Stimulated activated CD8-positive, alpha-beta memory T cell treated with anti-CD3 and anti-CD28 coated beads, Interleukin-7, amount 100 ng/mL, for 1 hour (primary cell): ENCODE data around the gene GREM2.

Experiments
- DNase-seq, 2 donors: peaks; one replicate each; pipeline ENCODE4 v3.0.0-alpha.2; 2020; ENCODE audit warnings: low read depth in 2 of 2

GREM2 gene

DNA sequence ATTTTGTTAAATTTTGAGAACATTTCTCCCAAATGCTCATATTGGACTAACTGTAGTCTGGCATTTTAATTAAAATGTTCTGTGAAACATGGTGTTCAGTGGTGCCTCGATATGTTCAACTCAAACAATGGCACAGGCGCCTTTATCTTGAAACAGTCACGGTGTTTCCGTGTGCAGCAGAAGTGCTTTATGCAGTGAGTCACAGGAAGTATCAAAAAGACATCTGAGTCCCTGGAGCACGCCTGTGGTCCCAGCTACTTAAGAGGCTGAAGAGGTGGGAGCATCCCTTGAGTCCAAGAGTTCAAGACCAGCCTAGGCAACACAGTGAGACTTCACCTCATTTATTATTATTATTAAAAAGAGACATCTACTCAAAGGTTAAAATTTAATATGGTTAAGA, 52.2 kb downstream of the GREM2 start:
- no peak for DNase-seq

- no peak for DNase-seq
Observed at GRCh38 chr1:240555524-240555923, 56.4 kb downstream of the GREM2 start.

- DNase-seq: no peak
Observed at GRCh38 chr1:240553351-240553750, 58.6 kb downstream of the GREM2 start.

GRCh38 chr1:240539769-240540414, 72.1 kb downstream of the GREM2 start:
- no peak for DNase-seq

DNA sequence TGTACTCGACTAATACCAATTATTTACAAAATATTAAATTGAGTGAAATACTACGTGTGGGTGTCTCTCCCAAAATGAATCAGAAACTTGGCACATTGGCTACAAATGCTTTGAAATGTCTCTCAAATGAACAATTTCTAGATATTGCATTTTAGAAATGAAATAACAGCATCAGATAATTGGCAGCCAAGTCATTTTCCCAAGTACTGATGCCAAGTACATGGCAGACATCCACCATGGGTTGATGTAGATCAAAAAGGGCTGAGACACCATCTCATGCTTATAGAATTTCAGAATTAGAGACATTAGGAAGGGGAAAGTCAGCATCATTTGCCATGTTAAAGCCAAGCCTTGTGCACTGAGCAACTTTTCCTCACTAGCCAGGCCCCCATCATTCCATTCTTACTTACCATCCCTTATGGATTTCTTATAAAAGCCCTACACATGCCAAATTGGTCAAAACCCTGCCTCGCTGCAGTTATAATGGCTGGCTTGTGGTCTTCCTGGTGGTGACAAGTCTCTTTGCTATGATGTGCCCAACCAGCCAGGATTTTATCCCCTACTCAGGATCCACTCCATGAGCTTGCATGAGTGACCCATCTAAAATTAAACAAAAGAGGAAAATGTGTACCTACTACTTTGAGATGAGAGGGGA, 73.1 kb downstream of the GREM2 start:
- no peak for DNase-seq

- DNase-seq: no peak
Observed at GRCh38 chr1:240533154-240533780, 78.7 kb downstream of the GREM2 start.

DNA sequence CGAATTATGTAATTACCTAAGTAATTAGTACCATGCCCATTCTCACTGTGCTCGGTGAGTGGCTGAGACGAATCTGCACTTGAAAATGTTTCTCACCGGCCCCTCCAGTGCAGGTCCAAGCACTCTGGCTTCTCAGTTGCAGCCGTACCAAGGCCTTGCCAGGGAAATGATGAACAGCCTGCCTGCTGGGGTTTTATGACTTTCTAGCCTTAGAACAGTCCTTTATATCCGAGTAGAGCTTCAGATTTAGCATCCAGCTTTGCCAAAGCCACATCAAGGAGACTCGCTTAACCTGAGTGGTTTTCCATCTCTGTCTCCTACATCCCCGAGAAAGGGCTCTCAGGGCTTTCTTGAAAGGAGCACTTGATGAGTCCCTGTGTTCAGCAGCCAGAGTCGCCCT, 83.4 kb downstream of the GREM2 start:
- no peak for DNase-seq

DNA sequence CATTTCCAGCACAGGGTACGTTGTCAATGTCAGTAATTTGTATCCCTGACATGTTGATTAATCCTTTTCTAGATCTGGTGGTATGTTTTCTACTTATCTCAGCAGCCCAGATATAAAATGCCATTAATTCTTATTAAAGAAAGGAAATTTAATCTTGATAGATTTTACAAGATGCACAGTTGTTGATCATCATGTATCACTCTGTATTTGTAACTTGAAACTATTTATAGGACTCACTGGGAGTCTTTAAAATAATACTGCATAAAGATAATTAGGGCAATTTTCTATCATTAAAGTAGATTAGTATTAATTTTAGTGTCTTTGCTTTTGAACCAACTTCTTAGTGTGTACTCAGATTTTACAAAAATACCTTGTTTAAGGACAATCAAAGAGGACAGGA, 84.9 kb downstream of the GREM2 start:
- DNase-seq: no peak

- DNase-seq: no peak
Observed at GRCh38 chr1:240526312-240526711, 85.6 kb downstream of the GREM2 start.

- no peak for DNase-seq
Observed at GRCh38 chr1:240524356-240525069, 87.4 kb downstream of the GREM2 start.

DNA sequence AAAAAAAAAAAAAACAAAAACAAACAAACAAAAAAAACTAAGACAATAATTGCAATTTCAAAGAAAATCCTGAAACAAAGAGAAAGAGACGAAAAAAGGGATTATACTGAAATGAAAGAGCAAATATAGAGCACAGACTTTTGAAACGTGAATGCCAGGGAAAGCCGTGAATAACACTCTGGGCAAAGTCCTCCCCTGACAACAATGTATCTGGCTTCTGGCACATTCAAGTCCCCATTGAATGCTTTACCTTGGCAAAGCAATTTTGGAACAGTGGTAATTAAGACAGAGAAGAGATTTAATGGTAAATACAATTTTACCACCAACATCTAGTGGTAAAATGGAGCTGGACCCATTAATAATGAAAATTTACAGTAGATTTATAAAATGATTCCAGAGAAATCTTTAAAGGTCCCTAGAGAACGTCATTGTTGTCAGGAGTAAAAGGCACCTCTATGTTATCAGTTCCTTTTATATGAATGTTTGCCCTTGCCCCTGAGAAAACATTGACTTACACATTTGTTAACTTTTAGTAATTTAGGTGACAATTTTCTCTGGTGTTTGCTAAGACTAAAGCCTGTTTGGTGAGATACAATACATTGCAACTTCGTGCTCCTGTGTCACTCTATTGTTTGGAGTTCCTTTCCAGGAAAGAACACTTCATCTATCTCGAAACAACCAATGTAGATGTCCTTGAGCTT, 89.7 kb downstream of the GREM2 start:
- no peak for DNase-seq

- no peak for DNase-seq
Observed at GRCh38 chr1:240517891-240518290, 94.1 kb downstream of the GREM2 start.

- no peak for DNase-seq
Observed at GRCh38 chr1:240516069-240516468, 95.9 kb downstream of the GREM2 start.

- DNase-seq: no peak
Observed at GRCh38 chr1:240515505-240515904, 96.5 kb downstream of the GREM2 start.

- no peak for DNase-seq
Observed at GRCh38 chr1:240511789-240512188, 100.2 kb downstream of the GREM2 start.

DNA sequence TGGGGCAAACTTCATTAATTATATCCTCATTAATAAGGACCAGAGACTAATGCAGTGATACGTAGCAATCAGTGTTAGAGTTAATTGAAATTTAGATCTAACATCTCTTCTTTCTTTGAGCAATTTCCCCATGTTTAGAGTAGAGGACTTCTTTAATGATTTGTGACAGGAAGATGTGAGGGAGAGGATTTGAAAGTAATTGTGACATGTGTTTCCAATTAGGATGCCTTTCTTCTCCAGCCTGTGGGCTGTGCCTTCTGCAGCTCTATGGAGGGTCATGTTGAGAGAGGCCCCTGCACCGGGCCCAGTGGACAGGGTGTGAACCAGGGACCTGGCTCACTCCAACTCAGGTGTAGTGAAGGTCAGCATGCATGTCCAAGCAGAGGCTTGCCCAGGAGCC, 103.0 kb downstream of the GREM2 start:
- DNase-seq: no peak

DNA sequence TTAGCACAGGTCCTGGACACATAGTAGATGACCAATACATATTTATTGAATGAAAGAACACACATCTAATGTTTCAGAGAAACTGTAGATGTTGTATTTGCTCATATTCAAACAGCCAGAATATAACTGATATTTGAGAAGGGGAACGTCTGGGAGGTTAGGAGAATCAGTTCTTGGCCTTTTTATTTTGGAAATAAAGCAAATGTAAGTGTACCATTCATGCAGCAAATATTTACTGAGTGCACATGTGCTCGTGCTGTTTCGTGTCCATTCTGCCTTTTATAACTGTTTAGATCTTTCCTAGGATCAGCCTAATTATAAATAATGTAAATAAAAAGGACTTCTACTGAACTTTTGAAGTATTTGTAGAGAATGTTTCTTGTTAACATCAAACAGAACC, 103.8 kb downstream of the GREM2 start:
- DNase-seq: no peak

- DNase-seq: no peak
Observed at GRCh38 chr1:240506176-240506575, 105.8 kb downstream of the GREM2 start.

DNA sequence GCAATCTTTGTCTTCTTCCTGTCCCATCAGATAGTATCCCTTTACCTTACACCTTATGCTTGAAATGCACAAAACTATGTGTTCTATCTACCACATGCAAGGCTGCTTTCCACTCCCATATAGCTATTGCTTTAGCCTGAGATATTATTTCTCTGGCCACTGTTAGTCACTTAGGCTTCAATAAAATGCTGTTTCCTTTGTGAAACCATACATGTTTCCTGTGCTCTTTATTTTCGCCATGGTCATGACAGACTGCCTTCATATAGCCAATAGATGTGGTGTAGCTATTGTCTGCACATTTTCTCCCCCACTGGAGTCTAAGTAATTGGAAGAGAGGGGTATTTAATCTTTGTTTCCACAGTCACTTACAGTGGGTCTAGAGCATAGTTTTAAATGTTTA, 108.4 kb downstream of the GREM2 start:
- no peak for DNase-seq

DNA sequence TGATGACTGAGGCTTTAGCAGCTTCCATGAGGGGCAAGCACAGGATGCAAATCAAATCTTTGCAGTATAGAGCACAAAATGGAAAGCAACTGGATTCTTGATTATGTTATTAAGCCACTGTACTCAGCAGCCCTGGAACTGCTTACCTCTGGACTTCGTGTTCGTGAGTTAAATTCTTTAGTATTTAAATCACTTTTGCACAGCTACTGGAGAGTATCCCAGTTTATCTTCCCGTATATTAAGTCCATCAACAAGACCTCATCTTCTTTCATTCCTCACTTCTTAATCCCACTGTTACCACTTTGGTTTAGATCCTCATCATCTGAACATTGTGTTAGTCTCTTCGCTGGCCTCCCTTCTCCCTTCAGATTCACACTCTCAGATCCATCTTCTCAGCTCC, 108.9 kb downstream of the GREM2 start:
- DNase-seq: no peak

DNA sequence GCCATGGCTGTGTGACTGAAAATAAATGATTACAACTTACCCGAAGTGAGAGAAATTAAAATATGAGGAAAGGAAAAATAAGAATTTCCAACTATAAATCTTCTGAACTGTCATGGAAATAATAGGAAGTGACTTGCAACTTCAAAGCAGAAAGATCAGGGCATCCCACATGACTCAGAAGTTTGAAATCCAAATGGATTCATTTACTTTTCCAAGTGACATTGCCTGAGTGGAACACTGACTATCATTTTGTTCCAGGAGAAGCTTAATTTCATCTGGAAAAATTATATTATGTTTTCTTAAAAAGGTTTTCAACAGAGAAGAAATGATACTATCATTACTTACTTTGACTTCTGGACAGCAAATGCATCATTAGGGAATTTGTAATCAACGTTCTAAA, 110.8 kb downstream of the GREM2 start:
- no peak for DNase-seq

DNA sequence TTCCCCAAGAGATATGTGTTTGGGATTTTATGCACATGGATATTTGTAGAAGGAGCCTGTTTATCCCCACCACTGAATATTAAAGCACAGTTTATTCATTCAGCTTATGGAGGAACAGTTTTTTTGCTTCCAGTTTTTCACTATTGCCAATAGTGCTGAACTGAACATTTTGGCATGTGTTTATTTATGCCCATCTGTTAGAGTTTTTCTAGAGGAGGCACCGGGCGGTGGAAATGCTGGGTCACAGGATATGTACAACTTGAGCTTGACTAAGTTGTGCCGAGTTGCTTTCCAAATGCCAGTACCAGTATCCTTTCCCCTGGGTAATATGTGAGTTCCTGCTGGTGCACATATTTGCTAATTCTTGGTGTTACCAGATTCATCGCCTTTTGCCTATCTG, 111.3 kb downstream of the GREM2 start:
- no peak for DNase-seq
